SK-N-MC (cell line): Measurements from ENCODE around the gene RPS16.

Experiments
- EZH2 ChIP-seq: fragments of 200-600 bp; sonication (generic); IDR thresholded peaks from one replicate; pipeline ENCODE4 v1.6.1; 2017; ENCODE audit warnings: antibody characterized with exemption
- FOXP2 ChIP-seq: optimal IDR thresholded peaks from 2 replicates; pipeline ENCODE3; 2011; ENCODE audit warnings: mild to moderate bottlenecking, moderate library complexity; ENCODE audit not compliant: insufficient read depth; ENCODE audit errors: extremely low read length, control extremely low read depth
- POLR2AphosphoS5 ChIP-seq: IDR thresholded peaks from 2 replicates; pipeline ENCODE4 v1.6.1; 2012; ENCODE audit warnings: mild to moderate bottlenecking, low read depth, low read length, borderline replicate concordance

DNA sequence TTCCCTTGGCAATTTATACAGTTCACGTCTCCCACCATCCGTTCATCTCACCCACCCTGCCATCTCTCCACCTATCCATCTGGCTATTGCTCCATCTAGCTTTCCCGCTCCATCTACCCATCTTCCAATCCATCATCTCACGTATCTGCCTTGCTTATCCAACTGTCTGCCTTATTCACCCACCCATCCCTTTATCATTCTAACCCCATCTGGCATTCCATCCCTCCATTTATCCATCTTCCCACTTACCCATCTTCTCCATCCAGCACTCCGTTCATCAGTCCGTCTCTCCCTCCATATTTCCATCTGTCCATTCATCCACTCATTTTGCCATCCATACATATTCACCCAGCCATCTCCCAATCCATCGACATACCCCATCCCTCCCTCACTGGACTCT is 10.0 kb downstream of the RPS16 start:
- TF ChIP-seq POLR2AphosphoS5, result no peak; the same call in 1 of the 2 replicates
- no peak for TF ChIP-seq EZH2
- no peak for TF ChIP-seq FOXP2
